ENCODE results near the gene TAAR5. TPM values are rescaled to one million over a fixed set of nuclear protein-coding genes. Genes with fewer than 3 reads are reported as not detected.
"Not testable (repeated sequence)": the region's sequence is repeated elsewhere in the genome, so short reads cannot be mapped to it uniquely, and the experiment has no call there.

Gene TAAR5
- total RNA-seq: not detected
- not detected for polyA plus RNA-seq
- long read RNA-seq, donor 1: 0 reads
- long read RNA-seq, donor 2: 0 reads
- long read RNA-seq, donor 3: 0 reads

DNA sequence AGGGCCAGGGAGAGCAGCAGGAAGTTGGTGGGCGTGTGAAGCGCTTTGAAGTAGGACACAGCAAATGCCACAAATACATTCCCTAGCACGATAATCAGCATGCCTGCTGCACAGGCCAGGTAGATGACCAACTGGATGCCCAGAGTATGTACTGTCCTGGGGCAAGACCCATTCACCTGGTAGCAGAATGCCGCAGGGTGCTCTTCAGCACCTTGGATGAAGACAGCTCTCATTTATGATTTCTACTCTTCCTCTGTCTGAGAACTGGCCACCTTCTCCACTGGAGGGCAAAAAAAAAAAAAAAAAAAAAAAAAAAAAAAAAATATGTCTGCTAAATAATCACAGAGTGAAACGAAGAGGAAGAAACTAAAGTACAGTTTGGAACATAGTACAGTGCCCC is at the start of gene TAAR5:
Gene TAAR5, minus strand, starts transcription at position 288 of the 400 bp plus-strand sequence. Its CDS starts 55 bp downstream, at position 233.
- 48 to 76% (median 68%) methylated on average over 5 of the region's 5 CpGs for WGBS, 3 donors
- intact Hi-C loops (cut with DNase I): no loop called here
- TF ChIP-seq POLR2A (IDR thresholded peaks at IDR 0.05): no peak
- TF ChIP-seq EP300 (IDR thresholded peaks at IDR 0.05): no peak
- no peak for TF ChIP-seq CTCF (IDR thresholded peaks at IDR 0.05)

GRCh38 chr6:132637135-132637534 is 47.6 kb upstream of the TAAR5 start:
- H3K4me1 ChIP-seq (ENCODE audit: insufficient read depth); H3K27me3 ChIP-seq; H3K9me3 ChIP-seq; intact Hi-C loops (cut with DNase I); H3K36me3 ChIP-seq; H3K4me3 ChIP-seq; DNase-seq; H3K27ac ChIP-seq: not testable (repeated sequence)
- 88 to 94% (median 91%) methylated on average over 1 of the region's 1 CpG for WGBS, 3 donors

More for the DNA sequence above, at the start of gene TAAR5:
- Histone ChIP-seq H3K27me3 (no peaks in the 10 kb centered on the region), H3K36me3 (no peaks in the 10 kb centered on the region), H3K4me1 (ENCODE audit: insufficient read depth) (no peaks in the 10 kb centered on the region), H3K4me3 (no peak within 1 kb of the TSS), H3K27ac (no peak within 1 kb of the TSS), H3K9me3 (no peaks in the 10 kb centered on the region)
- no peak for DNase-seq

- H3K27ac ChIP-seq; intact Hi-C loops (cut with DNase I); H3K4me3 ChIP-seq; DNase-seq; H3K9me3 ChIP-seq; H3K4me1 ChIP-seq (ENCODE audit: insufficient read depth); H3K27me3 ChIP-seq; H3K36me3 ChIP-seq: not testable (repeated sequence)
- WGBS, 3 donors: 87 to 94% (median 91%) methylated on average over 3 of the region's 3 CpGs
Observed at GRCh38 chr6:132635906-132636305, 46.4 kb upstream of the TAAR5 start.

GRCh38 chr6:132635288-132635687 is 45.7 kb upstream of the TAAR5 start:
- H3K4me3 ChIP-seq; H3K27ac ChIP-seq; H3K36me3 ChIP-seq; DNase-seq; H3K27me3 ChIP-seq; H3K9me3 ChIP-seq; intact Hi-C loops (cut with DNase I); H3K4me1 ChIP-seq (ENCODE audit: insufficient read depth): not testable (repeated sequence)
- WGBS, 3 donors: 8 to 22% (median 14%) methylated on average over 3 of the region's 3 CpGs

DNA sequence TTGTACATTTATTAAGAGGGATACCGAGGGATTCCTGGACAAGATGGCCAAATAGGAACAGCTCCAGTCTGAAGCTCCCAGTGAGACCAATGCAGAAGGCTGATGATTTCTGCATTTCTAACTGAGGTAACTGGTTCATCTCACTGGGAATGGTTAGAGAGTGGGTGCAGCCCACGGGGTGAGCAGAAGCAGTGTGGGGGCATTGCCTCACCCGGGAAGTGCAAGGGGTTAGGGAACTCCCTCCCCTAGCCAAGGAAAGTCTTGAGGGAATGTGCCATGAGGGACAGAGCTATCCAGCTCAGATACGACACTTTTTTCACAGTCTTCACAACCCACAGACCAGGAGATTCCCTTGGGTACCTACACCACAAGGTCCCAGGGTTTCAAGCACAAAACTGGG is 45.3 kb upstream of the TAAR5 start:
- Histone ChIP-seq H3K4me3 (no peak overlapping the region), H3K27ac (no peak overlapping the region), H3K4me1 (ENCODE audit: insufficient read depth) (no peaks in the 10 kb centered on the region), H3K27me3 (no peaks in the 10 kb centered on the region), H3K9me3 (no peaks in the 10 kb centered on the region), H3K36me3 (no peaks in the 10 kb centered on the region)
- TF ChIP-seq EP300 (IDR thresholded peaks at IDR 0.05) (no peak), POLR2A (IDR thresholded peaks at IDR 0.05) (no peak), CTCF (IDR thresholded peaks at IDR 0.05) (no peak)
- intact Hi-C loops (cut with DNase I): no loop called here
- DNase-seq: no peak
- 65 to 71% (median 70%) methylated on average over 4 of the region's 4 CpGs for WGBS, 3 donors

GRCh38 chr6:132633362-132633761 is 43.8 kb upstream of the TAAR5 start:
- intact Hi-C loops (cut with DNase I): no loop called here
- Histone ChIP-seq H3K4me3 (no peak overlapping the region), H3K27ac (no peak overlapping the region), H3K36me3 (no peaks in the 10 kb centered on the region), H3K4me1 (ENCODE audit: insufficient read depth) (no peaks in the 10 kb centered on the region), H3K27me3 (no peaks in the 10 kb centered on the region), H3K9me3 (no peaks in the 10 kb centered on the region)
- no peak for TF ChIP-seq POLR2A (IDR thresholded peaks at IDR 0.05)
- TF ChIP-seq CTCF (IDR thresholded peaks at IDR 0.05): no peak
- TF ChIP-seq EP300 (IDR thresholded peaks at IDR 0.05): no peak
- 75 to 86% (median 78%) methylated on average over 2 of the region's 2 CpGs for WGBS, 3 donors
- no peak for DNase-seq
